OCI-LY7 (cell line): ENCODE results near the gene GARIN5B.

Source experiments
- EZH2phosphoT487 ChIP-seq: fragments of 200-600 bp; sonication (generic); IDR thresholded peaks from 2 replicates; pipeline ENCODE4 v1.6.1; 2018; ENCODE audit warnings: low read depth, borderline replicate concordance, mild to moderate bottlenecking, mixed run types, antibody characterized with exemption, low read length, moderate library complexity, mixed read lengths
- TF ChIP-seq, protein P1 (sequence below): fragments of 200-600 bp; sonication (generic); conservative IDR thresholded peaks from 2 replicates; pipeline ENCODE4 v1.5.1; 2014; ENCODE audit warnings: mild to moderate bottlenecking, antibody characterized with exemption, low read length, moderate library complexity, mixed read lengths

DNA sequence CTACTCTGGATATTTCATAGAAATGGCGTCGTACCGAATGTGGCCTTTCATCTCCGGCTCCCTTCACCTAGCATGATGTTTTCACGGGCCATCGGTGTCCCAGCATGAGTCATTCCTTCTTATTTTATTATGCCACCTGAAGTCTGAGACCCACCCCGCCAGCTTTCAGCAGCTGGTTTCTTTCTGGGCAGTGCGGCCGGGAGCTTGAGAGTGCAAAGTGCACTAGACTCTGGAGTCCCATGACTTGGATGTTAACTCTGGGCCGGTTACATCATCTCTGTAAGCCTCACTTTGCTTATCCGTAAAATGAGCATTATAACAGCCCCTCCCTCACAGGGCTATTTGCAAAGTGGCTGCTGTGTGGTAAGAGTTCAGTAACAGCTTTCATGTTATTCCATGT lies 29.2 kb downstream of the GARIN5B start:
- TF ChIP-seq, protein P1, sequence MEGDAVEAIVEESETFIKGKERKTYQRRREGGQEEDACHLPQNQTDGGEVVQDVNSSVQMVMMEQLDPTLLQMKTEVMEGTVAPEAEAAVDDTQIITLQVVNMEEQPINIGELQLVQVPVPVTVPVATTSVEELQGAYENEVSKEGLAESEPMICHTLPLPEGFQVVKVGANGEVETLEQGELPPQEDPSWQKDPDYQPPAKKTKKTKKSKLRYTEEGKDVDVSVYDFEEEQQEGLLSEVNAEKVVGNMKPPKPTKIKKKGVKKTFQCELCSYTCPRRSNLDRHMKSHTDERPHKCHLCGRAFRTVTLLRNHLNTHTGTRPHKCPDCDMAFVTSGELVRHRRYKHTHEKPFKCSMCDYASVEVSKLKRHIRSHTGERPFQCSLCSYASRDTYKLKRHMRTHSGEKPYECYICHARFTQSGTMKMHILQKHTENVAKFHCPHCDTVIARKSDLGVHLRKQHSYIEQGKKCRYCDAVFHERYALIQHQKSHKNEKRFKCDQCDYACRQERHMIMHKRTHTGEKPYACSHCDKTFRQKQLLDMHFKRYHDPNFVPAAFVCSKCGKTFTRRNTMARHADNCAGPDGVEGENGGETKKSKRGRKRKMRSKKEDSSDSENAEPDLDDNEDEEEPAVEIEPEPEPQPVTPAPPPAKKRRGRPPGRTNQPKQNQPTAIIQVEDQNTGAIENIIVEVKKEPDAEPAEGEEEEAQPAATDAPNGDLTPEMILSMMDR: no peak
- no peak for TF ChIP-seq EZH2phosphoT487
